RWPE2 (cell line): ENCODE data around the gene SMIM20.

Experiments used
- ATAC-seq: fragments of 200-7000 bp; cut with Tn5 transposase; 3 replicates; pipeline ENCODE4 v1.9.1; 2021; ENCODE audit warnings: low read depth
- DNase-seq: peaks from one replicate; pipeline ENCODE4 v3.0.0-alpha.2; 2020; ENCODE audit warnings: low spot score
- H3K27ac ChIP-seq: fragments of 450-650 bp; 2 replicates; pipeline ENCODE4 v1.5.1; 2017; ENCODE audit warnings: mild to moderate bottlenecking; ENCODE audit not compliant: poor library complexity, severe bottlenecking
- H3K27me3 ChIP-seq: fragments of 250-450 bp; sonication (Bioruptor Pico); 2 replicates; pipeline ENCODE4 v1.5.1; 2021; ENCODE audit warnings: mild to moderate bottlenecking, moderate library complexity; ENCODE audit not compliant: insufficient read depth, poor library complexity, severe bottlenecking
- H3K36me3 ChIP-seq: fragments of 250-450 bp; sonication (Bioruptor Pico); 2 replicates; pipeline ENCODE4 v1.5.1; 2020; ENCODE audit warnings: low read depth, mild to moderate bottlenecking, moderate library complexity
- H3K4me1 ChIP-seq: fragments of 250-450 bp; sonication (Bioruptor Pico); 2 replicates; pipeline ENCODE4 v1.5.1; 2021; ENCODE audit warnings: mild to moderate bottlenecking, moderate library complexity; ENCODE audit not compliant: insufficient read depth, poor library complexity, severe bottlenecking
- H3K4me3 ChIP-seq: fragments of 250-450 bp; sonication (Bioruptor Pico); 2 replicates; pipeline ENCODE4 v1.5.1; 2021; ENCODE audit warnings: mild to moderate bottlenecking, moderate library complexity; ENCODE audit not compliant: severe bottlenecking
- H3K9me3 ChIP-seq: fragments of 250-450 bp; sonication (Bioruptor Pico); 2 replicates; pipeline ENCODE4 v1.5.1; 2021; ENCODE audit warnings: mild to moderate bottlenecking, moderate library complexity; ENCODE audit not compliant: severe bottlenecking
- CTCF ChIP-seq: fragments of 450-650 bp; IDR thresholded peaks from one replicate; pipeline ENCODE4 v1.5.1; 2017; ENCODE audit warnings: mild to moderate bottlenecking, moderate library complexity; ENCODE audit not compliant: poor library complexity, severe bottlenecking

SMIM20 gene

GRCh38 chr4:25938787-25939186 lies 24.8 kb downstream of the SMIM20 start:
- Histone ChIP-seq H3K36me3 (no peaks in the 10 kb centered on the region), H3K4me1 (no peaks in the 10 kb centered on the region), H3K27ac (no peak overlapping the region), H3K27me3 (no peaks in the 10 kb centered on the region), H3K9me3 (no peaks in the 10 kb centered on the region), H3K4me3 (no peak overlapping the region)
- TF ChIP-seq CTCF, result no peak
- DNase-seq (no peak), ATAC-seq (no peak)

GRCh38 chr4:25939330-25939729 lies 25.3 kb downstream of the SMIM20 start:
- no peak for TF ChIP-seq CTCF
- Histone ChIP-seq H3K27me3 (no peaks in the 10 kb centered on the region), H3K4me3 (no peak overlapping the region), H3K4me1 (no peaks in the 10 kb centered on the region), H3K36me3 (no peaks in the 10 kb centered on the region), H3K27ac (no peak overlapping the region), H3K9me3 (no peaks in the 10 kb centered on the region)
- ATAC-seq (no peak), DNase-seq (no peak)

DNA sequence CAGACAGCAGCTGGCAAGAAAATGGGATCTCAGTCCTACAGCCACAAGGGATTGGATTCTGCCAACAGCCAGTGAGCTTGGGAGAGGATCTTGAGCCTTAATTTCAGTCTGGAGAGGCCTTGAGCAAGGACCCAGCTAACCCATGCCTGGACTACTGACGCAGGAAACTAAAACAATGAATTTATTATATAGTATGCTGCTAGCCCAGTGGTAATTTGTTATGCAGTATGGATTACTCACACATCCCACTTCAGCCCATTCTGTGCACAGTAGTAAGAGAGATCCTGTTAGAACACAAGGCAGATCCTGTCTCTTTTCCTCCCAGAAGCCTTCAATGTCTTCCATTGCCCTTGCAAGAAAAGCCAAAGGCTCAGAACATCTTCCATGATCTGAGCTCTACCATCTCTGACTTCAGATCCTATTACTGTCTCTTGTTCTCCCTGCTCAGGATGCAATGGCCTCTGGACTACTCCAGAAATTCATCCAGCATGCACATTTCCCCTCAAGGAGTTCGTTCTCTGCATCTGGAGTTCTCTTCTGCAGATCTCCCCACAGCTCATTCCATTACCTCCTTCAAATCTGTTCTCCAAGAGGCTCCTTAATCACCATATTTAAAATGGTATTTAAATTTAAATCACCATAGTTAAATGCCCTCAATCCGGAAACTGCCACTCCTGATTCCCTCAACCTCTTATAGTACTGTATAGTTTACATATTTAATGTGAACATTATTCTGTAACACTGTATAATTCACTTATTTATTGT lies 27.6 kb downstream of the SMIM20 start:
- Histone ChIP-seq H3K36me3 (no peaks in the 10 kb centered on the region), H3K4me1 (no peaks in the 10 kb centered on the region), H3K4me3 (no peak overlapping the region), H3K9me3 (no peaks in the 10 kb centered on the region), H3K27me3 (no peaks in the 10 kb centered on the region), H3K27ac (no peak overlapping the region)
- no peak for TF ChIP-seq CTCF
- DNase-seq (no peak), ATAC-seq (no peak)

DNA sequence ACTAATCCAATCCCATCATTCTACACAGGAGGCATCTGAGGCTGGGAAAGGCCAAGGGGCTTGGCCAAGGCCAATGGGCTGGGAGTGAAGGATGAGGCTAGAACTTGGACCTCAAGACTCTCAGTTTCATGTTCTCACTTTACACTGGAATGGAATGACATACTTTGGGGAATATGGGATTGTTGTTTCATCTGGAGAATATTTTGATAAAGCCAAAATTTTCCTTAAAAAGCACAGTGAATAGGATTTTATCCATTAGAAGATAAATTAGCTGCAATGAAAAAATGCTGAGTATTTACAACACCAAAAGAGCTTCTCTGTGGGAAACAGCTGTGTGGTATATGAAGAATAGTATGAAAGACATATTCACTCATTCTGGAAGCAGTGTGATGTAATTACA lies 29.3 kb downstream of the SMIM20 start:
- Histone ChIP-seq H3K27me3 (no peaks in the 10 kb centered on the region), H3K36me3 (no peaks in the 10 kb centered on the region), H3K27ac (no peak overlapping the region), H3K9me3 (no peaks in the 10 kb centered on the region), H3K4me1 (no peaks in the 10 kb centered on the region), H3K4me3 (no peak overlapping the region)
- no peak for TF ChIP-seq CTCF
- DNase-seq, result no peak
- no peak for ATAC-seq

DNA sequence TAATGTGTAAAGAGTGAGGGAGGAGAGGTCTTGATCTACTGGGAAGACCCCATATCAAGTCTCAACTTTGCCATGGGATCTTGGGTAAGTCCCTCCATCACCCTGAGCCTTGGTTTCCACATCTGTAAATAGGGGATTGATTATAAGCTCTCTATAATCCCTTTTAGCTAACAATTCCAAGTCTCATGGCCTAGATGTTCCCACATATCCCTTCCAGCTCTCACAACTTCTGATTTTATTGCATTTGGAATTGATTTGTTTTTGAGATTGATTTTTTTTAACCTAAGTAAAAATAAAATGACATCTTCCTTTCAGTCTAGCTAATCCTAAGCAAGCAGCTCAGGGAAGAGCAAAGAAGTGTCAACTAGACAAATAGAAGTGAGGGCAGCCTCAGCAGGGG lies 29.8 kb downstream of the SMIM20 start:
- ATAC-seq, result no peak
- DNase-seq, result no peak
- no peaks in the 10 kb centered on the region for H3K27me3 ChIP-seq
- no peaks in the 10 kb centered on the region for H3K36me3 ChIP-seq
- no peak for TF ChIP-seq CTCF
- no peak overlapping the region for H3K4me3 ChIP-seq
- H3K9me3 ChIP-seq, result no peaks in the 10 kb centered on the region
- no peaks in the 10 kb centered on the region for H3K4me1 ChIP-seq
- H3K27ac ChIP-seq, result no peak overlapping the region
